Measurements from ENCODE around the gene CAPN9. TPM values are rescaled to one million over a fixed set of nuclear protein-coding genes. Genes with fewer than 3 reads are reported as not detected.

The CAPN9 gene
- total RNA-seq, 1 experiment from 2014 or later = 0.39 TPM

DNA sequence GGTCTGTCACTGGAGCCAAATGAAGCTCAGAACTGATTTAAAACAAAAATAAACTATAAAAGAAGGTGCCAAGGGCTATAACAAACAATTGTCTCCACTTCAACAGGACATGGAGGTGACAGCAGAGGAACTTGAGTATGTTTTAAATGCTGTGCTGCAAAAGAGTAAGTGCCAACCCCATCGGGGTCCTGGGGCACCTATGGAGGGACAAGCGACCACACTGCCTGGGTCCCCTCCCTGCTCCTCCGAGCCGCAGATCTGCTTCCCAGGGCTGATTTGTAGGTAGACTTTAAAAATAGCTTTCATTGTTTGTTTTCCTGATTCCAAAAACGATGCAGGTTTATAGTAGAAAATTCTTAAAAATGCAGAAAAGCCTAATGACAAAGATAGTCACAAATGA, 42.8 kb downstream of the CAPN9 start:
- DNase-seq = no peak
- TF ChIP-seq, protein P1, sequence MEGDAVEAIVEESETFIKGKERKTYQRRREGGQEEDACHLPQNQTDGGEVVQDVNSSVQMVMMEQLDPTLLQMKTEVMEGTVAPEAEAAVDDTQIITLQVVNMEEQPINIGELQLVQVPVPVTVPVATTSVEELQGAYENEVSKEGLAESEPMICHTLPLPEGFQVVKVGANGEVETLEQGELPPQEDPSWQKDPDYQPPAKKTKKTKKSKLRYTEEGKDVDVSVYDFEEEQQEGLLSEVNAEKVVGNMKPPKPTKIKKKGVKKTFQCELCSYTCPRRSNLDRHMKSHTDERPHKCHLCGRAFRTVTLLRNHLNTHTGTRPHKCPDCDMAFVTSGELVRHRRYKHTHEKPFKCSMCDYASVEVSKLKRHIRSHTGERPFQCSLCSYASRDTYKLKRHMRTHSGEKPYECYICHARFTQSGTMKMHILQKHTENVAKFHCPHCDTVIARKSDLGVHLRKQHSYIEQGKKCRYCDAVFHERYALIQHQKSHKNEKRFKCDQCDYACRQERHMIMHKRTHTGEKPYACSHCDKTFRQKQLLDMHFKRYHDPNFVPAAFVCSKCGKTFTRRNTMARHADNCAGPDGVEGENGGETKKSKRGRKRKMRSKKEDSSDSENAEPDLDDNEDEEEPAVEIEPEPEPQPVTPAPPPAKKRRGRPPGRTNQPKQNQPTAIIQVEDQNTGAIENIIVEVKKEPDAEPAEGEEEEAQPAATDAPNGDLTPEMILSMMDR (IDR thresholded peaks at IDR 0.05; ENCODE audit: insufficient read depth in 1 of 2, low read depth in 1 of 2, low read length in 1 of 2, severe bottlenecking in 1 of 2, unreplicated experiment in 1 of 2) = no peak
- ChIA-PET POLR2A (no interaction called here), CTCF (interaction anchor here (0.8 kb wide), 1 partner anchor 47 kb away, joined by 3 read pairs; no protein-coding TSS in a partner anchor)
- Mint-ChIP-seq H3K27ac (ENCODE audit: unreplicated experiment) (no peak overlapping the region), H3K27me3 (ENCODE audit: insufficient read depth, unreplicated experiment) (no peaks in the 10 kb centered on the region), H3K36me3 (ENCODE audit: insufficient read depth, unreplicated experiment) (no peaks in the 10 kb centered on the region), H3K9me3 (ENCODE audit: unreplicated experiment) (no peaks in the 10 kb centered on the region), H3K4me3 (ENCODE audit: unreplicated experiment) (no peak overlapping the region), H3K4me1 (ENCODE audit: low read depth, unreplicated experiment) (peaks cover 18% of the 10 kb centered on the region)
- no peaks in the 10 kb centered on the region for H3K9me3 ChIP-seq
- peaks cover 12% of the 10 kb centered on the region; the same call in 1 of the 2 replicates for H3K4me1 ChIP-seq
- BruUV-seq (replicated peaks) = no TSS peak
- H3K36me3 ChIP-seq (ENCODE audit: control insufficient read depth, insufficient read depth, low read length) = no peaks in the 10 kb centered on the region
- H3K4me3 ChIP-seq (ENCODE audit: low read depth, low read length) = no peak overlapping the region
- intact Hi-C loops (cut with micrococcal nuclease; ENCODE audit: unreplicated experiment) = loop anchor here (10.0 kb wide), 1 partner anchor 225 kb away; no protein-coding TSS in a partner anchor
- no peaks in the 10 kb centered on the region for H3K27me3 ChIP-seq (replicated peaks; ENCODE audit: control insufficient read depth, insufficient read depth, low read length)

DNA sequence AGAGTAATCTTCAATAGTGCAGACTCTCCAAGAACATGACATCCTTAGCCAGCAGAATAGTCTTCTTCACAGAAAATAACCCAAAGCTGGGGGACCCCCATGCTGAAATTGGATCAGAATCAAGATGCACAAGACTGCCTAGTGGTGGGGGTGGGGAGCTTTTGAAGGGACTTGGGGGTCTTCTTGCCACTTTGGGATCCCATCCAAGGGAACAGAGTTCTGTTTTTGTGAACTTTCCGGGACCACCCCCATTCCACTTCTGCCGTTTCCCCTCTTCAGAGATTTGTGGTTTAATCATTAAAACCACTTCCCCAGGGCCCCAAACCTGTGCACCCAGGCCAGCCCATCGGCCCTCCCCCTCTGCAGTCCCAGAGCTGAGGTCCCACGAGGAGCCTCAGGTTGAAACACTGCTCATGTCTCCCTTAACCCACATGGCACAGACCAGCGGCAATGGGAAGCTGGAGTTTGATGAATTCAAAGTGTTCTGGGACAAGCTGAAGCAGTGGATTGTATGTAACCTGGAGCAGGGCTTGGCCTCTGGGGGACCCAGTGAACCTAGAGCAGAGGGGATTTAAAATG, 44.9 kb downstream of the CAPN9 start:
- intact Hi-C loops (cut with micrococcal nuclease; ENCODE audit: unreplicated experiment) = loop anchor here (10.0 kb wide), 1 partner anchor 223 kb away; no protein-coding TSS in a partner anchor
- CTCF ChIA-PET = no interaction called here

DNA sequence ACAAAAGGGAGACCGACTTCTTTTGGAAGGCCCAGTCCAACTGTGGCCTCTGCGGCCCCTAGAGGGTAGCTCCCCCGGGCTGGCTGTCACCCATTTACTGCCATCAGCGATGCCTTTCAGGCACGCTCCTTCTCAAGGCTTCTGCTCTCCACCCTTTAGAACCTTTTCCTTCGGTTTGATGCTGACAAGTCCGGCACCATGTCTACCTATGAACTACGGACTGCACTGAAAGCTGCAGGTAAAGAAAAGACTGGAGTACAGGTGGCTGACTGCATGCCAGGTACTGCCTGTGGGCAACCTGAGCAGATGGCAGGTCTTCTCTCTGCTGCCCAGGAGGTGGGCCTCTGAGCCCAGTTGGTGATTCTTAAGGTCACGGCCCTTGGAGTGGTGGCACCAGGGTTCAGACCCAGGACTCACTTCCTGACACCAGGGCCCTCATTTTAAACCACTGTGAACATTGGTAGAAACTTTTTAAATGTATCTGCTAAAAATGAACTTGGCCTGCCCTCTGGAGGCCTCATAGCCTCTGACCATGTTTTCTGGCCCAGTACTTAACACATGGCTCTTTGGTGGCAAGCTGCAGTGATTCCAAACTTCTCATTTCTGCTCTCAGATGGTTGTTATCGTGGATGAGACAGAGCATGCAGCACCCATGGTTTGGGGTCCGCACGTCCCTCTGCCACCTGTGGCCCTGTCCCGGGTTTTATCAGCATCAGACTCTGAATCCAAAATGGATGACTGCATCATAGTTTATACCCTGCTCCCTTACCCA, 45.7 kb downstream of the CAPN9 start:
- POLR2A ChIA-PET = no interaction called here
- Histone ChIP-seq H3K4me1 (no peaks in the 10 kb centered on the region), H3K9me3 (no peaks in the 10 kb centered on the region), H3K4me3 (ENCODE audit: low read depth, low read length) (no peak overlapping the region), H3K36me3 (ENCODE audit: control insufficient read depth, insufficient read depth, low read length) (no peaks in the 10 kb centered on the region), H3K27me3 (replicated peaks; ENCODE audit: control insufficient read depth, insufficient read depth, low read length) (no peaks in the 10 kb centered on the region)
- CTCF ChIA-PET = no interaction called here
- no peaks in the 10 kb centered on the region for H3K36me3 Mint-ChIP-seq (ENCODE audit: insufficient read depth, unreplicated experiment)
- TF ChIP-seq, protein P1 (IDR thresholded peaks at IDR 0.05; ENCODE audit: insufficient read depth in 1 of 2, low read depth in 1 of 2, low read length in 1 of 2, severe bottlenecking in 1 of 2, unreplicated experiment in 1 of 2) = peak; percentile 26 to 28
- peaks cover 7% of the 10 kb centered on the region for H3K4me1 Mint-ChIP-seq (ENCODE audit: low read depth, unreplicated experiment)
- no peaks in the 10 kb centered on the region for H3K27me3 Mint-ChIP-seq (ENCODE audit: insufficient read depth, unreplicated experiment)
- no peak overlapping the region for H3K4me3 Mint-ChIP-seq (ENCODE audit: unreplicated experiment)
- no TSS peak for BruUV-seq (replicated peaks)
- peak in 1 of 2 experiments; percentile 15 for DNase-seq
- intact Hi-C loops (cut with micrococcal nuclease; ENCODE audit: unreplicated experiment) = loop anchor here (1.0 to 10.0 kb wide), 2 partner anchors 161 to 222 kb away; no protein-coding TSS in a partner anchor
- no peak overlapping the region for H3K27ac Mint-ChIP-seq (ENCODE audit: unreplicated experiment)
- H3K9me3 Mint-ChIP-seq (ENCODE audit: unreplicated experiment) = no peaks in the 10 kb centered on the region

More for the DNA sequence above, 44.9 kb downstream of the CAPN9 start:
- Mint-ChIP-seq H3K4me1 (ENCODE audit: low read depth, unreplicated experiment) (peaks cover 7% of the 10 kb centered on the region), H3K9me3 (ENCODE audit: unreplicated experiment) (no peaks in the 10 kb centered on the region), H3K27me3 (ENCODE audit: insufficient read depth, unreplicated experiment) (no peaks in the 10 kb centered on the region), H3K4me3 (ENCODE audit: unreplicated experiment) (no peak overlapping the region), H3K27ac (ENCODE audit: unreplicated experiment) (no peak overlapping the region), H3K36me3 (ENCODE audit: insufficient read depth, unreplicated experiment) (no peaks in the 10 kb centered on the region)
- DNase-seq = no peak
- Histone ChIP-seq H3K4me1 (no peaks in the 10 kb centered on the region), H3K4me3 (ENCODE audit: low read depth, low read length) (no peak overlapping the region), H3K27me3 (replicated peaks; ENCODE audit: control insufficient read depth, insufficient read depth, low read length) (no peaks in the 10 kb centered on the region), H3K36me3 (ENCODE audit: control insufficient read depth, insufficient read depth, low read length) (no peaks in the 10 kb centered on the region), H3K9me3 (no peaks in the 10 kb centered on the region)
- TF ChIP-seq, protein P1 (IDR thresholded peaks at IDR 0.05; ENCODE audit: insufficient read depth in 1 of 2, low read depth in 1 of 2, low read length in 1 of 2, severe bottlenecking in 1 of 2, unreplicated experiment in 1 of 2) = no peak
- POLR2A ChIA-PET = no interaction called here
- no TSS peak for BruUV-seq (replicated peaks)
